ENCODE measurements around the gene OGDH.
"Not testable (repeated sequence)": the region's sequence is repeated elsewhere in the genome, so short reads cannot be mapped to it uniquely, and the experiment has no call there.

Gene OGDH

GRCh38 chr7:44713680-44714335 lies 107.4 kb downstream of the OGDH start:
- no peak for TF ChIP-seq CTCF (IDR thresholded peaks at IDR 0.05)
- Histone ChIP-seq H3K27me3 (no peaks in the 10 kb centered on the region), H3K36me3 (peaks cover 2 to 18% (median 12%) of the 10 kb centered on the region in 3 donors), H3K27ac (no peak overlapping the region), H3K4me1 (no peaks in the 10 kb centered on the region), H3K4me3 (no peak overlapping the region), H3K9me3 (no peaks in the 10 kb centered on the region)
- DNase-seq: no peak
- intact Hi-C loops (cut with DNase I; ENCODE audit: low total_unique reads): no loop called here

- Histone ChIP-seq H3K4me1 (no peaks in the 10 kb centered on the region), H3K36me3 (no peaks in the 10 kb centered on the region), H3K27me3 (no peaks in the 10 kb centered on the region), H3K27ac (no peak overlapping the region), H3K9me3 (peaks cover 0 to 2% (median 0%) of the 10 kb centered on the region in 3 donors), H3K4me3 (no peak overlapping the region)
- intact Hi-C loops (cut with DNase I; ENCODE audit: low total_unique reads): no loop called here
- no peak for DNase-seq
- no peak for TF ChIP-seq CTCF (IDR thresholded peaks at IDR 0.05)
Measured at GRCh38 chr7:44716205-44716604, 109.8 kb downstream of the OGDH start.

- DNase-seq: no peak
- Histone ChIP-seq H3K4me3 (no peak overlapping the region), H3K4me1 (no peaks in the 10 kb centered on the region), H3K36me3 (no peaks in the 10 kb centered on the region), H3K9me3 (peaks cover 0 to 2% (median 0%) of the 10 kb centered on the region in 3 donors), H3K27me3 (no peaks in the 10 kb centered on the region), H3K27ac (no peak overlapping the region)
- TF ChIP-seq CTCF (IDR thresholded peaks at IDR 0.05): no peak
- intact Hi-C loops (cut with DNase I; ENCODE audit: low total_unique reads): no loop called here
Measured at GRCh38 chr7:44720301-44720700, 113.9 kb downstream of the OGDH start.

- H3K36me3 ChIP-seq: no peaks in the 10 kb centered on the region
- H3K4me1 ChIP-seq: no peaks in the 10 kb centered on the region
- TF ChIP-seq CTCF (IDR thresholded peaks at IDR 0.05): no peak
- peaks cover 0 to 2% (median 0%) of the 10 kb centered on the region in 3 donors for H3K9me3 ChIP-seq
- no peak for DNase-seq
- no peaks in the 10 kb centered on the region for H3K27me3 ChIP-seq
- H3K4me3 ChIP-seq: no peak overlapping the region
- no peak overlapping the region for H3K27ac ChIP-seq
- intact Hi-C loops (cut with DNase I; ENCODE audit: low total_unique reads): no loop called here
Measured at GRCh38 chr7:44724276-44724675, 117.8 kb downstream of the OGDH start.

GRCh38 chr7:44726250-44726649 lies 119.8 kb downstream of the OGDH start:
- H3K27me3 ChIP-seq; H3K36me3 ChIP-seq; H3K27ac ChIP-seq; H3K4me3 ChIP-seq; DNase-seq; H3K4me1 ChIP-seq; intact Hi-C loops (cut with DNase I; ENCODE audit: low total_unique reads); H3K9me3 ChIP-seq: not testable (repeated sequence)

- Histone ChIP-seq H3K4me3 (no peak overlapping the region), H3K9me3 (no peaks in the 10 kb centered on the region), H3K36me3 (no peaks in the 10 kb centered on the region), H3K27ac (no peak overlapping the region), H3K27me3 (no peaks in the 10 kb centered on the region), H3K4me1 (no peaks in the 10 kb centered on the region)
- intact Hi-C loops (cut with DNase I; ENCODE audit: low total_unique reads): no loop called here
- no peak for DNase-seq
- TF ChIP-seq CTCF (IDR thresholded peaks at IDR 0.05): no peak
Measured at GRCh38 chr7:44727158-44727936, 120.9 kb downstream of the OGDH start.
